Activated CD8-positive, alpha-beta memory T cell treated with anti-CD3 and anti-CD28 coated beads for 24 hours (primary cell): ENCODE measurements around the gene ARL4C.

Source experiments
- DNase-seq: peaks from one replicate; pipeline ENCODE4 v3.0.0-alpha.2; 2020

Gene ARL4C

DNA sequence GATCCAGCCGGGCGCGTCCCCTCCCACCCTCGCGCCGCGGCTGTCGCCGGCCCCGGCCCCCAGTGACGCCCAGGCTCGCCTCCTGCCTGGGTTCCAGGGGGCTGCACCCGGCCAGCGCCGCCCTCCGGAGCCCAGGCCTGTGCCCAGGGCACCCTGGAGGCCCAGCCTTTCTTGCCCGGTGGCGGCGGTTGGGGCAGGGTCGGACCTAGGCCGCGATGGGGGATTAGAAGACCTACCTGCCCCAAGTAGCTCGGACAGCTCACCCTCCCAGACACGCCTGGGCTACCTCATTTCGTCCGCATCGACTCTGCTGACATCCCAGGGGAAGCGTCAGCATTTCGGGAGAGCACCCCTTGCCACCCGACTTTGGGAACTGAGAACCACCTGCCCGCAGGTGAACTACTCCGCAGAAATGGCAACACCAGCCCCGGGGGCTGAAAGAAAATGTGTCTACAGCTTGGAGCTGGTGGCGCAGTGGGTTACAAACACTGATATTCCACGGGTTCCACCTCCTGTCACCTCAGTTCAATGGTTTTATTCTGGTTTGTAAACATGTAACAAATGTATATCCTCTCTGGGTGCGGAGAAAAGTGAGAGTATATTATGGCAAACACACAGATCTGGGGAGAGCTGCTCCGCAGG lies 834 bp upstream of the ARL4C start:
- DNase-seq, result no peak

DNA sequence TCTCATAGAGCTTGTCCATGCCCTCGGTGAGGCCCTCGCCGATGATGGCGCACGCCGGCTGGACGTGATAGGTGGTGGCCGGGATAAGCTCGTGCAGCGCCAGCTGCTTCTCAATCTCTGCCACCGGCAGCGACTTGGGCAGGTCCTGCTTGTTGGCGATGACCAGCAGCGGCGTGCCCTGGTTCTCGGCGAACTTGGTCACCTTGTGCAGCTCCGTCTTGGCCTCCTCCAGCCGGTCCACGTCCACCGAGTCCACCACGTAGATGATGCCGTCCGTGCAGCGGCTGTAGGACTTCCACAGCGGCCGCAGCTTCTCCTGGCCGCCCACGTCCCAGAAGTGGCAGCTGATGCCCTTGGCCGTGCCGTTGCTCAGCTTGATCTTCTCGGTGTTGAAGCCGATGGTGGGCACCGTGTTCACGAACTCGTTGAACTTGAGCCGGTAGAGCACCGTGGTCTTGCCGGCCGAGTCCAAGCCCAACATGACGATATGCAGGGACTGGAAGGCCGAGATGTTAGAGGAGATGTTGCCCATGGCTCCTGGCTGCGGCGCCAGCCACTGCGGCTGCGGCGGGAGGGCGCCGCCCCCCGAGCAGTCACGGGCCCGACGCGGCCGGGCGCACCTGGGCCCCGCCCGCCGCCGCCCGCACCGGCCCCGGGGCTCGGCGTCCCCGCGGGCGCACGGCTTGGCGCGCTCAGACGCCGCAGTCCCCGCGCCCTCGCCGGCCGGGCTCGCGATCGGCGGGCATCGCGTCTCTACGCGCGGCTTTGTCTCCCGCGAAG lies 636 bp downstream of the ARL4C start:
- peak; percentile 85 for DNase-seq

DNA sequence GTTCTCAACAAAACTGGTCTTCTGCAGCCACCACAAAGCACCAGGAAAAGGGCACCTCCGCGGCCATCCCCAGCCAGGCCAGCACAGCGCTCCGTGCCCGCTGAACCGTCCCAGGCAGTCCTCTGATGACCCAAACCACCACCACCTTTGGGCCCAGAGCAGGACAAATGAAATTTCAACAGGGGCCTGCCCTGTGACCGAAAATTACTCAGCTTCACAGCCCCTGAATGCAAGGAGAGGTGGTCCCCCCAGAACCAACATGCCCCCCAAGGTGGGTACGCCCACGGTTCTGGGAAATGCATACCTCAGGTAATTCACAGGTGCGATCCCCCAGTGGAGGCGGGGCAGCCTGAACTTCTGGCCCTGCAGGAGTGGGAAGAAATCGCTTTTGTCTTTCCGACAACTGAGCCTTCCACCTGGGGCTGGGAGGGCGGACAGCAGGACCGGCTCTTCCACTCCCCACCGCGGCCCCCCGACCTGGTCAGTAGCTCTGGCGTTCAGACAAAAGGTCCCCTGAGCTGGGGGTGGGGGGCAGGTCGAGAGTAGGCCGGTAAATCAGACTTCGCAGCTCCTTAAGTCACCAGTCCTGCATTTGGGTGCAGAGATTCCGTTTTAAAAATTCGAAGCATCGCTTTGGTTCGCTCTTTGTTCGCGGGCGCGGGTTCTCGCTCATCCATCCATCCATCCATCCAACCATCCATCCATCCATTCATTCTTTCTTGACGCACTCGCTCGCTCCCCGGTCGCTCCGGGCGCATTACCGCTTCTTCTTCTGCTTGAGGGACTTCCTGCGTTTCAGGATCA lies 1.4 kb downstream of the ARL4C start:
- peak; percentile 78 for DNase-seq

DNA sequence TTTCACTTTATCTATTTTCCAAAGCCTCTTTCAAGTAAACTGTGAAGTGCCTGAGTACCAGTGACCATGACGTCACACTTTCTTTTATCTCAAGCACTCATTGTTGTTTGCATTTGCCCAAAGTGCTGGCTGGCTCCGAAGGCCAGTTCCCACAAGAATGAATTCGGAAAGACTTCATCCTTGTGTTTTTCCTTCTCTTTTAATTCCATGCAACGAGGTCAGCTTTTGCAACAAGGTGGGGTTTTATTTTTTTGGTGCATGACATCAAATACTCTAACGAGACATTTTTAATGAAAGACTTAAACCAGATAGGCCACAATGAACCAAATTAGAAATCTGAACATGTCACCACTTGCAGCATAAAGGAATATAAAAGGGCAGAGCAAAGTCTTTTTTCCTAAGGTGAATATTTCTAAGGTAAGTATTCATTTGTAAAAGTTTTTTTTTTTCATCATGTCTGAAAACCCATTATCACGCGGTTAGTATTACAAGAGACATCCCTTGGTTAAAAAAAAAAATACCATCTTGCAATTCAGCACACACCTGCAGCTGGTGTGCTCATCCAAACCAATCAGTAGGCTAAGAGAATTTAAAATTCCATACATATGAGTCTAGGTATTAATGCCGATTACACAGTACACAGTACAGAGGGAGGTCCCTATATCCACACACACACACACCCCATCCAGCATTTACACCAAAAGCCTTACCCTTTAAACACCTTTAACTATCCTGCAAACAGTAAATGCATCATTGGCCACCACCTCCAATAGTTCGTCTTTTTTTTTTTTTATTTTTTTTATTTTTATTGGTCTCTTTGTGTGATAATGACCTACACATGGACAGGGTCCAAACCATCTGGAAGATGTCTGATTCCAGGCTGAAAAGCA lies 2.3 kb downstream of the ARL4C start:
- DNase-seq, result no peak

DNA sequence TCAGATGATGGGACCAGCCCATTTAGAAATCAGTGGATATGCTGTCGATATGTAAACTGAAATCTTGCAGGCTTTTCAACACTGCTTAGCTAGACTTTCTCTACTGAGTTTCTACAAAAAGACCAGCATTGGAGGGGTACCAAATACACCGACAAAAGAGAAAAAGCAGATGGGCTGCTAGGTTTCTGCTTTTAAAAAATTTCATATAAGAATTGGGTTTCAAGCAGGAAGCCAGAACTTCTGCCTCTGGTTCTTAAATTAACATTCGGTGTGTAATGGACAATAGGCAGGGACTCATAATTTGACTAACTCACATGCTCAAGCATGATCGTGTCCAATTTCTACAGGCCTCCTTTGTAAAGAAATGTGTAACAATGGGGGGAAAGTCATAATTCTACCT lies 3.1 kb downstream of the ARL4C start:
- DNase-seq, result no peak

DNA sequence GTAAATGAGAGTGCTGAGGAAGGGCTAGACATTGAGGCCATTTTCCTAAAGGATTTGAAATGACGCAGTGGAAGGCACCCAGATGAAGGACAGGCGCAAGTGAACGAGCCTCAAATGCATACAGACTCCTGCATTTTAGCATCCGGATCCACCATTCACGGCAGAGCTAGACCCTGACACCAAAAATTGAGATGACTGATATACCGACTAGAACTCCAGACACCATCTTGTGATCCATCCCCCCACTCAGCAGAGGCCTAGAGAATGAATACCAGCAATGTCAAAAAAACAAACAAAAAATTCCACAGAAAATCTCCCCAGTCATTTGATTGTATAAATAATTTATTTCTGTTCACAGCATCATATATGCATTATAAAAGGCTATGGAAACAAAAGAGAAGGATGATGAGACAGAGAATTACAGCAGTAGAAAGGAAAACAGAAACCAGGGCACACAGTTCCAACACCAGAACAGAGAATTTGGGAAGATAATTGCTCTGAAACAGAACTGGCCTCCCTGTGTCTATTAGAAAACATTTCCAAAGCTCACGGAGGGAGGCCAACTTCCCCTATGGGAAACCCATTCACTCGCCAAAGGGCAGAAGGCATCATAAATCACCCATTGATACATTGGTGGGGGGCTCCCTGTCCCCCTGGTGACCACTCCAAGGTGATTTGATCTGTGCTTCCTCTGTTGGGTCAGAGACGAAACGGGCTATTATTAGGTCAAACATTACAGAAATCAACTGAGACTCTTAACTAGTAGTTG lies 4.0 kb downstream of the ARL4C start:
- no peak for DNase-seq

DNA sequence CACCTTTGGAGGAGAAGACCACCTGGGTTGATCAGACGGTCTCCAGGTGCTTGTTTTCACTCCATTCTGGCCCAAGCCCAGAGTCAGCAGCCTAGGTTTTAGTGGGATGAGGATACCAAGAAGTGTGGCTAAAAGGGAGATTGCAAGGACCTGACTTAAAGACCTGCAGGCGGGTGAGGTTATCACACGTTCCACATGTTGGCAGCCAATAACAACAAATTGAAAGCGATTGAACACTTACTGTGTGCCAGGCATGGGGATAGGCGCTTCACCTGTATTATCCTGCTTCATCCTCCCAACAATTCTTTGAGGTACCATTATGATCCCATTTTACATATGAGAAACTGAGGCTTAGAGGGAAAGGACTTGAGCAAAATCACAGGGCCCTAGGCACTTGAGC lies 5.0 kb downstream of the ARL4C start:
- DNase-seq, result no peak

DNA sequence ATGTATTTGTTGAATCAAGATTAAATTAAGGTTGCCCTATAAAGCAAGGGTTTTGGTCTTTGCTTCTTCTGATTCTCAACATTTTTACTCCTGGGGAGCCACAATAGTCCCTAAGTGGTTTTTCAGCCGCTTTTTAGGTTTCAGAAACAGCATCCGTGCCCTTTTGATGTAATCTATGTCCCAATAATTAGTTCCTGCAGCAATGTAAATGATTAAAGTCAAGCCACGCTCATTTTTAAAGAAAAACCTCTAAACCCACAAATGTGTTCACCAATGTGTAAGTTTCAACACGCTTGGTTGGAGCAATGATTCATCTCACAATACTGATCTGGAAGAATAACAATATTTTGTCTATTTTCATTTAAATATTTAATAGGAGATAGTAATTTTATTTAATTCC lies 5.6 kb downstream of the ARL4C start:
- no peak for DNase-seq

DNA sequence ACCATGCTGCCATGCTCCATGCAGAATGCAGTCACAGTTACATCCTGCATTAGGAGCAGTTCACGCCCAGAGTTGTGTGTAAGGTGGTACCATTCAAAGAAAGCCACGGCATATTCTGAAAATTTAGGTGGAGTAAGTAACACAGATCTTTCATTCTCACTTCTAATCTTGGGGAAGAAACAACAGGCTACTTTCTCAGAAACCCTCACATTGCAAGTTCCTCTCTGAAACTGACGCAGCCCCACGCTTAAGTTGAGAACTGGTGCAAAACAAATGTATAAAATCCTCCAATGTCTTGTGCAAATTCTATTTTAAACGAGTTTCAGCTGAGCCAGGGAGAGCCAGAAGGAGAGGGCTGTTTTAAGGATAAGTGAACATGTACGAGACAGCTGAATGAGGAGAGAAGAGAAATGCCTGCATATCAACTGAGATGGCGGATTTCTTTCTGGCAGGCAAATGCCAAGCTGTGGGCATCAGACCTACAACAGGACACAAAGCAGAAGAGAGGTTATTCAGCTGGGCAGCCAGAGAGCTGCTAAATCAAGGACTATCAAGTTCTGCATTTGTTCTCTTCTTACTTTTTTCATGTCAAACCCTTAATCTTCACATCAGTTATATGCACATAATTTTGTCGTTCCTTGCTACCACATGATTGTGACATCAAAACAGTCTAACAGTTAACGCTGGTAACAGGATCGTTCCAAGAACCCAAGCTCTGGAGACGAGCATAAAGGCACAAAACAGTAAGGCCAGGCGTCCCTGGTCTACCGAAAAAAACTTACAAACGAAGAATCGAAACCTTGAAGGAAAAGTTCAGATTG lies 6.4 kb downstream of the ARL4C start:
- peak; percentile 78 for DNase-seq

DNA sequence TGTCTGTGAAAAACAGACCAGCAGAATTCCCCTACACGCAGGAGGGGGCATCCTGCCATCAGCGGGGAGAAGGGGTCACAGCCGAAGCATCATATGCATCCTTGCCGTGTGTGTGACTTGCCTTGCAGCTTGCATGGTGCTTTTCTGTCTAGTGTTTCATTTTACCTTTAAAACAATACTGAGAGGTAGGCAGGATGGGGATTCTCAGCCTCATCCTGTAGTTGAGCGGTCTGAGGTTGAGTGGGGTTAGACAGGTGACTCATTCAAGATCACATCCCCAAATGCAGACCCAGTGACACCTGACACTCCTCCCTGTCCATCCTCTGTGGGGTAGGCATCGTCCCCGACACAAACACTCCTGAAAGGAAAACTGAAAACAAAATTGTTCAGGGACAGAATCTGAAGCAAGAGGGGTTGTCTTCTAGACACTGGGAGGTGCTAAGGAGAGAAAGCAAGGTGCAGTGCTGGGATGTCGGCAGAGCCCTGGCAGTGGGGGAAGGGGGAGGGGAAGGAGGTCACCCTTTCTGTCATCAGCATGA lies 7.9 kb downstream of the ARL4C start:
- DNase-seq, result peak; percentile 85

DNA sequence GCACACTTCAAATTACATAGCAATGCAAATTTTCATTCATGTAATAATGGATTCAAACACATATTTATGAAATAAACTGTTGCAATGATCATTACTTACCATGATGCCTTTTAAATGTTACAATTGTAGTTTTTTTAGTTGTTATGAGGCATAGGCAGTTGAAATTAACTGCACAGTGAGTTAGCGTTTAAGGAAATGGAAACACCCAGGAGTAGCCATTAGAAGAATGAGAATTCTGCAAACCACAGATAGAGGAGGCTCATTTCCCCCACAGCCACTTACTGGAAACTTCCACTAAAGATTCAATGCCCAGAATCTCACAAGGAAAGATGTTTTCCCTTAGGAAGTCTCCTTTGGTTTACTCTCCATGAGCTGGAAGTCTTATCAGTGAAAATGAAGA lies 8.4 kb downstream of the ARL4C start:
- no peak for DNase-seq

DNA sequence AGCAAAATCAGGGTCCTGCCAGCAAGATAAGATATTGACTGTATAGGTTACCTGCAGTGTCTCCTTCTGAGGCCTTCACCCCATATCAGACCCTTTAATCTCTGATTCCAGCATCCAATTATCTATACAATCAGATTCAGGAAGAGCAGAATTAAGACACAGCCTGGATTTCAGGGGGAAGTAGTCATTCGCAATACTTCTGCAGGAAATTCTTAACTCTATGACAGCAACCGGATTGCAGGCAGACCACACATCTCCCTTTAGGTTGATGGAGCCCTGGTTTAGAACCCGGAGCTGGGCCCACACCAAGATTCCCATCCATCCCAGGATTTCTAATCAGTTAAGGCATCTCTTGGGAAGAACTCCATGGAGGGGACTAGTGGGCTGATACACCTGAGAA lies 9.5 kb downstream of the ARL4C start:
- no peak for DNase-seq

DNA sequence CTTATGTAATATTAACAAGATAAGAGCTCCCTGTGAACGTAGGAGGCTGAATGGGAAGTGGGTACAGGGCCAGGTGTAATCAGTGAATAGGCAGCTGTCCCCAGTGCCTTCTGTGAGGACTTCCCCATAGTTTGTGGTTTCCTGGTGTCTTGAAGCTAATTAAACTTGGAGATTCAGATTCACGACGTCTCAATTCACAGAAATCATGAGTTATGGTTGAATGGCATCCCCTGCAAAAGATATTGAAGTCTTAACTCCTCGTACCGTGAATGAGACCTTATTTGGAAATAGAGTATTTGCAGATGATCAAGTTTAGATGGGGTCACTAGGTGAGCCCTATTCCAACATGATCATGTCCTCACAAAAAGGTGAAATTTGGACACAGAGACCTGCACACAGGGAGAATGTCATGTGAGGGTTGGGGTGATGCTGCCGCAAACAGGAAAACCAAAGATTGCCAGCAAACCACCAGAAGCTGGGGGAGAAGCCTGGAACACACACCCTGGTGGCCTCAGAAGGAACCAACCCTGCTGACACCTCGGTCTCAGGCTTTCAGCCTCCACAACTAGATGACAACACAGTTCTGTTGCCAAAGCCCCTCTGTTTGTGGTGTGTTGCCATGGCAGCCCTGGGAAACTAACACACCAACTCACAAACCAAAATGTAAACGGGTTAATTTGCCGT lies 13.2 kb downstream of the ARL4C start:
- DNase-seq, result peak; percentile 87

DNA sequence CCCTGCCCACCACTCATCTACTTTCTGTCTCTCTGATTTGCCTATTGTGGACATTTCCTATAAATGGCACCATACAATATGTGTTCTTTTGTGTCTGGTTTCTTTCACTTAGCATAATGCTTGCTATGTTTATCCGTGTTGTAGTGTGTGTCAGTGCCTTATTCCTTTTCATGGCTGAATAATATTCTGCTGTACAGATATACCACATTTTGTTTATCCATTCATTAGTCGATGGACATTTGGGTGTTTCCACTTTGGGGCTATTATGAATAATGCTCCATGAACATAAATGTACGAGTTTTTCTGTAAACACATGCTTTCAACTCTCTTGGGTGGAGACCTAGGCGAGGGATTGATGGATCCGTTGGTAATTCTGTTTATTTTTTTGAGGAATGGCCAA lies 15.6 kb downstream of the ARL4C start:
- DNase-seq, result no peak

DNA sequence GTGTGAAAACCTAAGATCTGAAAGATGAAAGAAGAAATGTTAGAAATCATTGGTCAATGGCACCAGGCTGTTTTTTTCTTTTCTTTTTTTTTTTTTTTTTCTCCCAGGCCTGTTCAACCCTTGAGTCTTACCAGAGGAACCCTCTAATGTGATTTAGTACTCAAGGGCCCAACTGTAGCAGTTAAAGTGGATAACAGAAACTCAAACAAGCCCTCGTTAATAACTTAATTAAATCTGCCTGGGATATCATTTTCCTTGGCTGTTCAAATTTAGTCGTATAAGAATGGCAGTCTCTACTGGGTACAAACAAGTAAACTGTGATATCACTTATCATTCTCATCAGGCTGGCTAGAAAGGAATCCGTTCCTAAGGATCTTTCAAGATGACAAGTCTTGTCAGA lies 16.5 kb downstream of the ARL4C start:
- DNase-seq, result no peak

DNA sequence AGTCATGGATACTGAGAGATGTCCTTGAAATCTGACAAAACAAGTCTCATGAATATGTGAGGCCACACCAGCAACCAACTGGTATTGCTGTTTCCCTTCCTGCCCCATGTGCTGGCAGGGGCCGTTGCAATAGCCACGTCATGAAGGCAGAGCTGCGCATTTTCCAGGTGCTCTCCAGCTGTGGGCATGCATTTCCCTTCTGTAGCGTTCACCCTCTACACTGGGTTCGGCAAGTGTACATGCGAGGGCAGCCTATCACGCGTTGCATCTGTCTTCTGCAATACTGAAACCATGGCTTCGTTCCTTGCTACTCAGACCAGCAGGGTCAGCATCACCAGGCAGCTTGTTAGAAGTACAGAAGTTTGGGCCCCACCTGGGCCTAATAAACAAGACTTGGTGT lies 17.4 kb downstream of the ARL4C start:
- peak; percentile 51 for DNase-seq

DNA sequence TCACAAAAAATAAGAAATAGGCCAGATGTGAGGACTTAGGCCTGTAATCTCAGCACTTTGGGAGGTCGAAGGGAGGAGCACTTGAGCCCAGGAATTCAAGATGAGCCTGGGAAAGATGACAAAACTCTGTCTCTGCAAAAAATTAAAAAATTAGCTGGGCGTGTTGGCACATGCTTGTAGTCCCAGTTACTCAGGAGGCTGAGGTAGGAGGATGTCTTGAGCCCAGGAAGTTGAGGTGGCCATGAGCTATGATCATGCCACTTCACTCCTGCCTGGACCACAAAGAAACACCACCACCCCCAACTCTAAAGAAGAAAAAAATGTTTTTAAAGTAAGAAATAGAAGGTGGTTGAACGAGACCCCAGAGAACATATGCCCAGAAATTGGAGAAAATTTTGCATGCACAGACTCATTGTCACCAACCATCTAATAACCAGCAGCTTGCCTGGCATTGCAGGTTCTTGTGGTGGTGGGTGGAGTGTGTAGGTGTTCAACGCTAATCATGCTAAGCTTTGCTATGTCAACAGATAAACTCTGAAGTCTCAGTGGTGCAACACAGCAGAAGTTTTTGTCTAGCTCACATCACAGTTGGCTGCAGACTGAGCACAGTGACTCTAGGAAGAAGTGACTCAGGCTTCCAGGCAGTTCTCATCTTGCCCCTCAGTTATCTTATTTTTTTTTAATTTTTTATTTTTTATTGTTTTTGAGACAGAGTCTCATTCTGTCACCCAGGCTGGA lies 18.6 kb downstream of the ARL4C start:
- no peak for DNase-seq

DNA sequence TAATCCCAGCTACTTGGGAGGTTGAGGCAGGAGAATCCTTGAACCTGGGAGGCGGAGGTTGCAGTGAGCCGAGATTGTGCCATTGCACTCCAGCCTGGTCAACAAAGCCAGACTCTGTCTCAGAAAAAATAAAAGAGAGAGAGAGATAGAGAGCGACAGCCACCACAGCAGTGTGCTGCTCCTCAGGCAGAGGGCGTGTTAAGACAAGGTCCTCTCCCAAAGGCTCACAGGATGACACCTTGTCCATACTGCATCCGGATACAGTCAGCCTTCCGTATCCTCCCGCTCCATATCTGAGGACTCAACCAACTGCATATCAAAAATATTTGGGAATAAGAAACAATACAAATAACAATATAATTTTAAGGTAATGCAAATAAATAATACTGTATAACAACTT lies 20.1 kb downstream of the ARL4C start:
- no peak for DNase-seq

DNA sequence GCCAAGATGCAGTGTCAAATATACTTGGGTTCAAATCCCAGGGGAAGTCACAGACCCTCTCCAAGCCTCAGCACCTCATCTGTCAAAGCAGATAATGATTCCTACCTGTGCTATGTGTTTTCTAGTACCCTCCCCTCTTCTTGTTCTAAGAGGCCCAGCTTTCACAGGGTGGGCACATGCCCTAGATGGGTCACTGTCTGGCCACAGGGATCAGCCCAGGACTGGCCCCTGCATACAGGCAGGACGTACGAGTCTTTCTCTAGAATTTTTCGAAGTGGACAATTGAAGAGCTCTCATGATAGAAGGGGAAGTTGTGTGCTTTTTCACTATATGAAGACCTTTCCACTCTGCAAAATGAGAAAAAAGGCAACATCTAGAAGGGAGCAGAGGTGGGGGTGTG lies 22.2 kb downstream of the ARL4C start:
- DNase-seq, result no peak

DNA sequence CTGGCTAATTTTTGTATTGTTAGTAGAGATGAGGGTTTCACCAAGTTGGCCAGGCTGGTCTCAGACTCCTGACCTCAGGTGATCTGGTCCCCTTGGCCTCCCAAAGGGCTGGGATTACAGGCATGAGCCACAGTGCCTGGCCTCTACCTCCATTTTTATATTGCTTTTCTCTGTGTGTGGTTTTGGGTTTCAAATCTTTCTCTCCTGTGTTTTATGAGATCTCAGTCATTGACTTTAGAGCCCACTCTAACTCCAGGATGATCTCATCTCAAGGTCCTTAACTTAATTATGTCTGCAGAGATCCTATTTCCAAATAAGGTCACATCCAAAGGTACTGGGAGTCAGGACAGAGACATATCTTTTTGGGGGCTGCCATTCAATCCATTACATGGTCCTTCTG lies 24.7 kb downstream of the ARL4C start:
- DNase-seq, result no peak
